Hepatocyte (in vitro differentiated cells): ENCODE data around the gene SMCR8. TPM values are rescaled to one million over a fixed set of nuclear protein-coding genes. Genes with fewer than 3 reads are reported as not detected.

Experiments used
- DNase-seq: peaks from one replicate; pipeline ENCODE4 v3.0.0-alpha.2; 2016; ENCODE audit warnings: low spot score
- H2AFZ ChIP-seq: fragments of 200-600 bp; sonication (generic); 2 replicates; pipeline ENCODE4 v1.6.0; 2016; ENCODE audit warnings: antibody characterized with exemption, mild to moderate bottlenecking
- H3K27ac ChIP-seq: fragments of 200-600 bp; sonication (generic); 2 replicates; pipeline ENCODE4 v1.5.1; 2016; ENCODE audit warnings: mild to moderate bottlenecking
- H3K27me3 ChIP-seq: fragments of 200-600 bp; sonication (generic); 2 replicates; pipeline ENCODE4 v1.6.1; 2016
- H3K36me3 ChIP-seq: fragments of 200-600 bp; sonication (generic); replicated peaks from 2 replicates; pipeline ENCODE4 v1.5.1; 2016; ENCODE audit warnings: low read depth; ENCODE audit not compliant: insufficient read depth
- H3K4me1 ChIP-seq: fragments of 200-600 bp; sonication (generic); 2 replicates; pipeline ENCODE4 v1.5.1; 2016; ENCODE audit warnings: mild to moderate bottlenecking, moderate library complexity; ENCODE audit not compliant: insufficient read depth
- H3K4me2 ChIP-seq: fragments of 200-600 bp; sonication (generic); 2 replicates; pipeline ENCODE4 v1.6.0; 2016
- H3K4me3 ChIP-seq: fragments of 200-600 bp; sonication (generic); 2 replicates; pipeline ENCODE4 v1.5.1; 2016; ENCODE audit warnings: mild to moderate bottlenecking
- H3K79me2 ChIP-seq: fragments of 200-600 bp; sonication (generic); 2 replicates; pipeline ENCODE4 v1.6.0; 2017; ENCODE audit warnings: mild to moderate bottlenecking
- H3K9me2 ChIP-seq: fragments of 200-600 bp; sonication (generic); replicated peaks from 2 replicates; pipeline ENCODE4 v1.6.0; 2017; ENCODE audit warnings: mild to moderate bottlenecking; ENCODE audit not compliant: insufficient read depth
- H3K9me3 ChIP-seq: fragments of 200-600 bp; sonication (generic); 2 replicates; pipeline ENCODE4 v1.5.1; 2016; ENCODE audit warnings: low read depth, mild to moderate bottlenecking
- H4K20me1 ChIP-seq: fragments of 200-600 bp; sonication (generic); 2 replicates; pipeline ENCODE4 v1.6.0; 2016; ENCODE audit warnings: mild to moderate bottlenecking; ENCODE audit not compliant: insufficient read depth, poor library complexity, severe bottlenecking
- EZH2 ChIP-seq: fragments of 200-600 bp; sonication (generic); IDR thresholded peaks from 2 replicates; pipeline ENCODE4 v1.6.1; 2016; ENCODE audit warnings: antibody characterized with exemption, mild to moderate bottlenecking, borderline replicate concordance
- EZH2phosphoT487 ChIP-seq: fragments of 200-600 bp; sonication (generic); IDR thresholded peaks from one replicate; pipeline ENCODE4 v1.6.1; 2018; ENCODE audit warnings: antibody characterized with exemption, mild to moderate bottlenecking, low read depth, moderate library complexity; ENCODE audit not compliant: unreplicated experiment, severe bottlenecking
- WGBS: methylation state at CpG from one replicate; pipeline ENCODE4 v1.1.6; 2016; ENCODE audit warnings: low lambda C conversion rate; ENCODE audit errors: missing lambda C conversion rate; 5-methylcytosine and 5-hydroxymethylcytosine counted together
- polyA plus RNA-seq: library from polyadenylated mRNA; unstranded; fragments of >200 nt; fragmentation: Nextera tagmentation; extraction: Ambion mirVana; gene quantifications from 2 replicates; pipeline ENCODE4 v1.2.1, GENCODE V29; 2016
- total RNA-seq: library from RNA; depleted of rRNA; stranded (reverse); fragments of >200 nt; gene quantifications from 2 replicates; pipeline ENCODE4 v1.2.3, GENCODE V29; 2014
- TF ChIP-seq, protein P1 (sequence below): fragments of 200-600 bp; sonication (generic); IDR thresholded peaks from 2 replicates; pipeline ENCODE4 v1.5.1; 2016; ENCODE audit warnings: antibody characterized with exemption, mild to moderate bottlenecking; ENCODE audit not compliant: poor library complexity

SMCR8 gene
- total and polyA plus RNA-seq, 2 experiments from 2014 or later, result 3.8 to 17.7 TPM

DNA sequence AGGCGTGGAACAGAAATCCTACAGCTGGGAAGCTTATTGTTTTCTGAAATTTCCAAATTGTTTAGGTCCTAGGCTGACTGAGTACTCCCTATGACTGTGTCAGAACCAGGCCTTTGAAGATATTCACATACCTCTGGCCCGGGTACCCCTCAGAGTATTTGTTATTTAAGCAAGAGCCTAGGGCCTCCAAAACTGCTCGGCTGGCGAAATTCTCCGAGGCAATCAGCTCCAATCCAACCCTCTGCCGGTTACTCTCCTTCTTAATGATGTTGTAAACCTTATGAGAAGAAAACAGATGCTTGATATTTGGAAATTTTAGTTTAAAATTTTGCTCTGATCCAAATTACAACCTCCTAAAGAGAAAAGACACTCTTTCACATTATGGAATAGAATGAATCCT is 38.4 kb downstream of the SMCR8 start:
- Histone ChIP-seq H3K79me2 (no peaks in the 10 kb centered on the region), H2AFZ (no peak overlapping the region), H3K27me3 (no peaks in the 10 kb centered on the region), H3K9me3 (no peaks in the 10 kb centered on the region), H3K36me3 (no peaks in the 10 kb centered on the region), H3K9me2 (no peaks in the 10 kb centered on the region), H3K4me3 (no peak overlapping the region), H3K4me2 (no peak overlapping the region), H3K4me1 (peaks cover 4% of the 10 kb centered on the region), H3K27ac (no peak overlapping the region), H4K20me1 (no peaks in the 10 kb centered on the region)
- DNase-seq, result no peak
- no peak for TF ChIP-seq EZH2
- TF ChIP-seq EZH2phosphoT487, result no peak
- TF ChIP-seq, protein P1, sequence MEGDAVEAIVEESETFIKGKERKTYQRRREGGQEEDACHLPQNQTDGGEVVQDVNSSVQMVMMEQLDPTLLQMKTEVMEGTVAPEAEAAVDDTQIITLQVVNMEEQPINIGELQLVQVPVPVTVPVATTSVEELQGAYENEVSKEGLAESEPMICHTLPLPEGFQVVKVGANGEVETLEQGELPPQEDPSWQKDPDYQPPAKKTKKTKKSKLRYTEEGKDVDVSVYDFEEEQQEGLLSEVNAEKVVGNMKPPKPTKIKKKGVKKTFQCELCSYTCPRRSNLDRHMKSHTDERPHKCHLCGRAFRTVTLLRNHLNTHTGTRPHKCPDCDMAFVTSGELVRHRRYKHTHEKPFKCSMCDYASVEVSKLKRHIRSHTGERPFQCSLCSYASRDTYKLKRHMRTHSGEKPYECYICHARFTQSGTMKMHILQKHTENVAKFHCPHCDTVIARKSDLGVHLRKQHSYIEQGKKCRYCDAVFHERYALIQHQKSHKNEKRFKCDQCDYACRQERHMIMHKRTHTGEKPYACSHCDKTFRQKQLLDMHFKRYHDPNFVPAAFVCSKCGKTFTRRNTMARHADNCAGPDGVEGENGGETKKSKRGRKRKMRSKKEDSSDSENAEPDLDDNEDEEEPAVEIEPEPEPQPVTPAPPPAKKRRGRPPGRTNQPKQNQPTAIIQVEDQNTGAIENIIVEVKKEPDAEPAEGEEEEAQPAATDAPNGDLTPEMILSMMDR, result no peak
- WGBS, result 94% methylated on average over 6 of the region's 6 CpGs

DNA sequence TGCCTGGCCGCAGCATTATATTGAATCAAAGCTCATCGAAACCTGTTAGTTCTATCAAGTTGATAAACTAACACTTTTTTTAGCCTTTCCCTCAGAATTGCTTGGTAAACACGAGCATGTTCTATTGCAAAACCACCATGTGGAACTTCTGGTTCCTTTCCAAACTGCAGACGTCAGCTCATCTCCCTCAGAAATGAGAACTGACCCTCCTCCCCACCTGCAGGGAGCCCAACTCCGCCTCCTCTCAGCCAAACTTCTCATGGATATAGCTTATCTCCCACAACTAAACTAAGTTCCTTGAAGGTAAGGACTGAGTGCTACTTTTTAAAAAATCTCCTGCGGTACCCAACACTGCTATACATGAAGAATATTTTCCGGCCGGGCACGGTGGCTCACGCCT is 41.5 kb downstream of the SMCR8 start:
- Histone ChIP-seq H3K4me2 (no peak overlapping the region), H3K4me3 (no peak overlapping the region), H3K9me2 (no peaks in the 10 kb centered on the region), H3K27ac (no peak overlapping the region), H3K79me2 (peaks cover 7% of the 10 kb centered on the region), H3K27me3 (no peaks in the 10 kb centered on the region), H4K20me1 (no peaks in the 10 kb centered on the region), H2AFZ (no peak overlapping the region), H3K9me3 (no peaks in the 10 kb centered on the region), H3K4me1 (peaks cover 4% of the 10 kb centered on the region), H3K36me3 (no peaks in the 10 kb centered on the region)
- WGBS, result 91% methylated on average over 10 of the region's 10 CpGs
- DNase-seq, result peak; percentile 30
- TF ChIP-seq EZH2phosphoT487, result no peak
- TF ChIP-seq EZH2, result no peak
- TF ChIP-seq, protein P1, result no peak

DNA sequence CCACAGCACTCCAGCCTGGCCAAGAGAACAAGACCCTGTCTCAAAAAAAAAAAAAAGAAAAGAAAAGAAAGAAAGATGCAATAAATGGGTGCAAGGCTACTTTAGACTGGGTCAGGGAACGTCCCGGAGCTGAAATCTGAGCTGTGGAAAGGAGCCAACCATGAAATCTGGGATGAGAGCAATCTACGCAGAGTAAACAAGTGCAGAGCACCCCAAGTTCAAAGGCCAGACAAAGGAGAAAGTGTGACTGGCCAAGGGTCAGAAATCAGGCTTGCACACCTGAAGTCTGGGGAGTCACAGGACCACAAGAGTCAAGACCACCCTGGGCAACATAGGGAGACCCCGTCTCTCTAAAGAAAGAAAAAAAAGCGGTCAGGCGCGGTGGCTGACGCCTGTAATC is 45.4 kb downstream of the SMCR8 start:
- H3K9me3 ChIP-seq, result no peaks in the 10 kb centered on the region
- H3K4me3 ChIP-seq, result no peak overlapping the region
- TF ChIP-seq EZH2phosphoT487 (no peak), EZH2 (no peak)
- TF ChIP-seq, protein P1, result no peak
- no peak overlapping the region for H2AFZ ChIP-seq
- no peaks in the 10 kb centered on the region for H3K27me3 ChIP-seq
- H4K20me1 ChIP-seq, result no peaks in the 10 kb centered on the region
- no peaks in the 10 kb centered on the region for H3K36me3 ChIP-seq
- no peaks in the 10 kb centered on the region for H3K9me2 ChIP-seq
- peaks cover 16% of the 10 kb centered on the region for H3K79me2 ChIP-seq
- DNase-seq, result no peak
- H3K27ac ChIP-seq, result no peak overlapping the region
- WGBS, result 93% methylated on average over 8 of the region's 8 CpGs
- H3K4me2 ChIP-seq, result no peak overlapping the region
- H3K4me1 ChIP-seq, result peaks cover 12% of the 10 kb centered on the region
